Tibial nerve (tissue), 4 donors: Measurements from ENCODE around the gene OAT.

Experiments used
- CTCF ChIP-seq, 5 experiments: fragments of 200-600 bp in 3 of 5; fragments of 450-650 bp in 2 of 5; sonication (generic) in 3 of 5; IDR thresholded peaks; one replicate each; pipeline ENCODE4 v1.5.1; 2016 to 2019; ENCODE audit warnings: antibody characterized with exemption in 5 of 5, mild to moderate bottlenecking in 3 of 5, moderate library complexity in 2 of 5
- EP300 ChIP-seq, 2 donors: sonication (generic); formaldehyde crosslinking; IDR thresholded peaks; one replicate each; pipeline ENCODE4 v1.6.1; 2017; ENCODE audit warnings: antibody characterized with exemption in 2 of 2, mild to moderate bottlenecking in 1 of 2
- POLR2A ChIP-seq, 2 donors: fragments of 450-650 bp; IDR thresholded peaks; one replicate each; pipeline ENCODE4 v1.6.1; 2017; ENCODE audit warnings: antibody characterized with exemption in 2 of 2, mild to moderate bottlenecking in 2 of 2, moderate library complexity in 2 of 2

GRCh38 chr10:124383496-124383895 lies 35.2 kb downstream of the OAT start:
- TF ChIP-seq EP300 (IDR thresholded peaks at IDR 0.05) (no peak), CTCF (IDR thresholded peaks at IDR 0.05) (no peak), POLR2A (IDR thresholded peaks at IDR 0.05) (no peak)
